GM21423 (cell line): ENCODE measurements around the gene KPNB1.
"Not testable (repeated sequence)": the region's sequence is repeated elsewhere in the genome, so short reads cannot be mapped to it uniquely, and the experiment has no call there.

Source experiments
- ATAC-seq: cut with Tn5 transposase; IDR thresholded peaks from one replicate; pipeline ENCODE4 v1.9.1; 2021; ENCODE audit warnings: mild to moderate bottlenecking, moderate library complexity; ENCODE audit not compliant: unreplicated experiment

Gene KPNB1

DNA sequence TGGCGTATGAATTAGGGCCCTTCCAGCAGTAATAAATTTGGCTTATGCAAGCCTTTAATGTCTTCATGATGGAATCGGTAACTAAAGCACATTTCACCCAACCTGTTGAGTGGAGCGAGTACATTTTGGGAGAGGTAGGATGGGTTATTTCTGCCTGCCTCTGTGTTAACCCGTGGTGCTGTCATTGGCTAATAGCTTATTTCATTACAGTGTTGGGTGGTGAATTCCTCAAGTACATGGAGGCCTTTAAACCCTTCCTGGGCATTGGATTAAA, 26.4 kb downstream of the KPNB1 start:
- no peak for ATAC-seq

GRCh38 chr17:47676510-47677165, 26.9 kb downstream of the KPNB1 start:
- no peak for ATAC-seq

DNA sequence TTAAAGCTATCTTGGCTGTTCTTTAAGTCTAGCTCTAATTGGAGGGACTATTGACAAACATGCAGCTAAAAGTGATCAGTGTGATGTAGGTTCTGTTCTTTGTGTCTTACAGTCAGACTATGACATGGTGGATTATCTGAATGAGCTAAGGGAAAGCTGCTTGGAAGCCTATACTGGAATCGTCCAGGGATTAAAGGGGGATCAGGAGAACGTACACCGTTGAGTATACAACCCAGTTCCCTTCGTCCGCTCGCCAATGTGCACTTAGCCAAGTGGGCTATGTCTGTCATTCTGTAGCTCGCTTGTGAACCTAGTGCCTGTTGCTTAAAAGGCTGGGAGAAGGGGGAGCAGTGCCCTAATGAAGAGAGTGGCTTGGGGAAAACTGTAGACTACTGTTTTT, 28.5 kb downstream of the KPNB1 start:
- no peak for ATAC-seq

DNA sequence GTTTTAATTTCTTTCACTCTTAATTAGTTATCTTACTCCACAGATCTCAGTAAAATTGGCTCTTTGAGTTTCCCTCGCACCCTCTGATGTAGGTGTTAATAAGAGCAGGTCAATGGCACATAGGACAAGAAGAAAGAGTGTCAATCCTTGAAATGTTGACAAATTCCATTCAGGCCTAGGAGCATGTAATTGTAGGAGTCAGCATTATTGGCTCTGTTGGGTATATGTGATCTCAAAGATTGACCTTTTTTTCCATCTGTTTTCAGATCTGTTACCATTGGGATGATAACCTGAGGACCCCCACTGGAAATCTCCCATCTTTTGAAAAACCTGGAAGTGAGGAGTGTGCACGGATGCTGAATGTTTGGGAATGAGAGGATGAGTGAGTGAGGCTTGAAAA, 32.4 kb downstream of the KPNB1 start:
- ATAC-seq = no peak

DNA sequence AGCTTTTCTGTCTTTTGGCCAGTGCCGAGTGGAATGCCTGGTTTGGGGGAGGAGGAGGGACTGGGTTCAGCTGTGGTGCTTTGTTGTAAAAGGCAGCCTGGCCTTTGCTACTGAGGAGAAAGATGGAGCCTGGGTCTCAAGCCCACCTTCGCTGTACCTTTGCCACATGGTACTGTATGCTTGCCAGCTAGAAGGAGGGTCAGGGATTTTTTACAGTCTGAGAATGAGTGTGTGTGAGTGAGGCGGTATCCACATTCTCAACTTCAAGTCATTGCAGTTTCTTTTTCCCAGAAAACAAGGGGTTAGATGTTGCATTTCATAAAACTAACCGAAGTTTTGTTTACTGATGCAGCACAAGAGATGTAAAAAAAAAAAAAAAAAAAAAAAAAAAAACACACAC, 33.0 kb downstream of the KPNB1 start:
- not testable (repeated sequence) for ATAC-seq

DNA sequence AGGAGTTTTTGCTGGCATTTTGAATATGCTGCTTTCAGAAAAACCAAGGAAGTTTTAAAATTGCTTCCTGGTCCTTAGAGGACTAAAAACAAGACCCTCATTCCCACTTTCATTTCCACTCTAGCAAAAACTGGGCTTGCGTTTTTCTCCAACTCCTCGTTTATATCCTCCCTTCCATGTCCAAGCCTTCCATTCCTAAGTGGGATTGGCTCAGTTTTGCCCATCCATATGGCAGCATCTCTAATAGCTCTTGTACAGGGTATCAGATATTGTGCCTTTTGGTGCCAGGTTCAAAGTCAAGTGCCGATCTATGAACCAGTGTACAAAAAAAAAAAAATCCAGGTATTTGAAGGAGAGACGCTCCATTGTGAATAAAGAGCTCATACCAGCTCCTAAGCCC, 34.3 kb downstream of the KPNB1 start:
- no peak for ATAC-seq

DNA sequence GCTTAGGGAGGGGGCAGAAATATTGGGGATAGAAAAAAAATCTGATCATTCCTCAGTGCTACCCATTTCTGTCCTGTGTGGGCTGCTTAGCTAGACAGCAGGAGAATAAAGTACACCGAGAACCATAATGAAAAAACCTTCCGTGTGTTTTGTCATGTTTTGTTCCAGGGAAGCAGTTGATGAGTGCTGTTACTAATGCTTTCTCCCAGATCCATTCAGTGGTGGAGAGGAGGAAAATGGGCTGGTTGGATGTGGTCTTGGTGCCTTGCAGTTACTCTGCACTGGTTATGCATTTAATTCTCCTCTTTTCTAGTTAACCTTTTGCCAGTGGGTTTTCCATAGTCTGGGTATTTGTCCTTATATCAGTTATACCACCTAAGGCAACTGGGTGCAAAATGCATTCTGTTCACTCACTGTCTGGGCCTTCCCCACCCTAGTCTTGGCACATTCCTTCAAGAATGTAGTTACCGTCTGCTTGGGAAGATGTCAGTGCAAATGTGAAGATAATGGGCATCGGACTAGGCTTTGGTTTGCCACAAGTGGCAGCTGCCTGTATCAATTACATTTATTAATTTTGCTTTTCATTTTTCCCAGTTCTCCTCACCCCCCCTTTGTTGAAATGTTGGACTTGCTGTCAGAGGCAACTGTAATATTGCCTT, 34.9 kb downstream of the KPNB1 start:
- ATAC-seq = no peak

GRCh38 chr17:47685556-47686275, 36.0 kb downstream of the KPNB1 start:
- no peak for ATAC-seq

GRCh38 chr17:47686276-47686635, 36.5 kb downstream of the KPNB1 start:
- no peak for ATAC-seq

GRCh38 chr17:47686664-47687327, 37.1 kb downstream of the KPNB1 start:
- no peak for ATAC-seq

- no peak for ATAC-seq
Observed at GRCh38 chr17:47687328-47687690, 37.6 kb downstream of the KPNB1 start.

- no peak for ATAC-seq
Observed at GRCh38 chr17:47687748-47688147, 38.0 kb downstream of the KPNB1 start.

DNA sequence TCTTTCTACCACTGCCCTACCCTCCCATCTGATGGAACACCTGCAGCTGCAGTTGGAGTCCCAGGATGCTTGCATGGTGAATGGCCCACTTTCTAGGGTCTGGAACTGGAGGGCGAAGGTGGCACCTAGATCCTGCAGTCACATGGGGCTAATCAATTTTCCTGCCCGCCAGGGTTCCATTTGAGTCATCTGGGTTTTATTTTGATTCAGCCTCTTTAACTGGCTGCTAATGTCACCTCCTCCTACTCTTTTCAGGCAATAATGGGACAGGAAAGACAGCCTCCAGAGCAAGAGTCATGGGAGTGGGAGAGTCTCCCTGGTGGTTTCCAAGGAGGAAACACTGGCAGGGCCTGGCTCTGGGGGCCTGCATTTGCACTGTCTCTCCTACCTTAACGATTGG, 40.4 kb downstream of the KPNB1 start:
- no peak for ATAC-seq

DNA sequence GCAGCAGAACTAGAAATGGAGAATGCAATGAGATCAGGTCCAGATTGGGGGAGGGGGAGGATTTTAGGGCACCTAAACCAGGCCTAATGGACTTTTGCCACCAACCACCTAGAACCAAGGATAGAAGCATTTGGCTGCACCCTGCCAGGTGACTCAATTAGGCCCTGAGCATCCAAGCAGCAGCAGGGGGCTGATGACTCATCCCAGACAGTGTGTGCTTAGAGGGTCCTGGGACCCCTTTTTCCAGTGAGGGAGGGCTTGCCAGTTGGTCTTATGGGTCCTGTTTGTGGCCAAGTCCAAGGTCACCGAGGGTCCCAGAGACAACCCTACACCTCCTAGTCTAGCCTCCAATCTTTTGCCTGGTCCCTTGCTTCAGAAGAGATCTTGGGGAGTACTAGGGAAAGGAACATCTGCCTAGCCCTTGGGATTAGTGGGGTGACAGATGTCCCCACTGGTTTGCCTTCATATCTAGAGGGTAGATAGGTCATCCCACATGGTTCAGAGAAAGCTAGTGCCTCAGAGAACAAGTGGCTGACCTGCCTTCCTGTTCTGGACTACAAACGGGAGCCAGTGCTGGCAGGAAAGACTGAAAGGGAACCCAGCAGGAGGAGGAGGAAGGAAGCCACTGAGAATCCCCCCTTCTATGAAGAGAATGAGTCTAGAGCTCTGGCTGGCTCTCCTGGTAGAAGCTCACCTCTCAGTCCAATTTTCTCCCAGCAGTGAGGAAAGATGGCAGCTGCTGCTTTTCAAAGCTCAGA, 42.6 kb downstream of the KPNB1 start:
- ATAC-seq = no peak

GRCh38 chr17:47692895-47693730, 43.4 kb downstream of the KPNB1 start:
- ATAC-seq = no peak

- ATAC-seq = no peak
Observed at GRCh38 chr17:47693731-47694580, 44.2 kb downstream of the KPNB1 start, which contains the start of gene TBKBP1. Gene TBKBP1, plus strand, starts transcription at chr17:47694161. Its CDS starts 1,952 bp downstream, at chr17:47696113.

DNA sequence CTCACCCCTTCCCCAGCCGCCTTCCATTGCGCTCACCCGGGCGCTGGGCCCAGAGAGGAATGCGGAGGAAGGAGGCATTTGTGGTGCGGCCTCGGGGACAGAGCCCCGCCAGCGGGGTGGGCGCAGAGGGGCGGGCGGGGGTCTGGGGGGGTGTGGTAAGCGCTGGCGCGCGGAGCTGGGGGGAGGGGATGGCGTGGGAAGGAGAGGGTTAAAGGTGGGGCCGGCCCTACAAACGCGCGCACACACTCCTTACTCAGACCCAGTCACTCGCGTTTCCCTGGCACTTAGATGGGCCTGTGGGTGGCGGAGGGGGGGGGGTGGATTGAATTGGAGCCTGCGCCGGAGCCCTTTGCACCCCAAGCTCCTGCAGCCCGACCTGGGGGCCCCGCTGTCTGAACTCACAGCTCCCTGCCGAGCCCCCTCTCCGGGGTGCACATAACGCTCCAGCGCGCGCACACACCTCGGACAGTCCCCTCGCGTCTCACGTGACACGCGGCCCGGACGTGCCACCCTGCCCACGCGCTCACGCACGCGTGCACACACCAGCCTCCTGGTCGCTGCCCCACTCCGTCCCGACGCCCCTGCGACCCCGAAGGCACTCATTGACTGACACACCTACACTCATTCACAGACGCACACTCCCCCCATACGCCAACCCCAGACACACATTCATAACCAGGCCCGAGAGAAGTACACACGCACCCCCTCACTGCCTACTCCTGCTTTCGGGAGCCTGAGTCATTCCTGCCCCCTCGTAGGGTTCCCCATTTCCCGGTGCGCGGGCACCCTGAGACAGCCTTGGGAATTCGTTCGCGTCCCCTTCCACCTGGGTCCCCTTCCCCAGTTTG, 45.1 kb downstream of the KPNB1 start:
- ATAC-seq = no peak
